Middle frontal gyrus (tissue), 1 donor: ENCODE measurements around the gene NFATC2.

Experiments
- DNase-seq: peaks from one replicate; pipeline ENCODE4 v3.0.0-alpha.2; 2015; ENCODE audit warnings: low spot score; ENCODE audit errors: extremely low spot score

NFATC2 gene

GRCh38 chr20:51432875-51433274 lies 109.6 kb downstream of the NFATC2 start:
- no peak for DNase-seq

DNA sequence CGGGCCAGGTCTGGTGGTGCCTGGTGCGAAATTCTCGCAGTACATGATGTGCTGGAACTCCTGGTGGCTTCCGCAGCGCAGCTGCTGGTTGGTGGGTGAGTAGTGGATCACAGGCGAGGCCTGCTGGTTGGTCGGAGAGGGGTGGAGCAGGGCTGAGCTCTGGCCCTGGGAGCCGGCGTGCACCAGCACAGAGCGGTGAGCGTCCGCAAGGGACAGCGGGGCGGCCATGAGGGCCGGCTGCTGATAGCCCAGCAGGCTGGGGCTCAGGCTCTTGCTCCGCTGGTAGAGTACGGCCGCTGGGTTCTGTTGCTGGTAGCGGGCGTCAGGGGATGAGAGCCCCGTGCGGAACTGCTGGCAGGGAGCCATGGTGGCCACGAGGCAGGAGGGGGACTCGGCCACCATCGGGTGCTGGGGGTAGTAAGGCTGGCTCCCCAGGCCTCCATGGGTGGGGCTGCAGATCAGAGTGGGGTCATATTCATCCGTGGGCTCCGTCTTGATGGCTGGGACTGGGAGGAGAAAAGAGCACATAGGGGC lies 110.2 kb downstream of the NFATC2 start:
- DNase-seq: no peak

DNA sequence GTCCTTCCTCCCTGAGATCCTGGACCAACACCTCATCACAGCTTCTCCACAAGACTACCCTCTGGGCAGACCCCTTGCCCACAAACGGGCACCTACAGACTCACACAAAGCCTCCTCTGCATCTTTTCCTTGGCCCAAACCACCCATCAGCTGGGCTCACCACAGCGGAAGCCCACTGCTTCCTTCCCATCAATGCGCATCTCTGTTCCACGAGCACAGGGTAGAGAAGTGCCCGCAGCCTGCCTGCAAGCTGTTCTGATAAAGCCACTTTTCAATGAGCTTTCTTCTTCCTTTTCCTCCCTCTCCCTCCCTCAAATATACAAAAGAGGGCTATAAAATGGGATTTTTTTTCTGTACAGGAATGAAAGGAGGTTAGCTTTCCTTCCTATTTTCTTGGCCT lies 111.2 kb downstream of the NFATC2 start:
- DNase-seq: no peak

- DNase-seq: no peak
These were observed 112.1 kb downstream of the NFATC2 start for GRCh38 chr20:51430198-51430950.

DNA sequence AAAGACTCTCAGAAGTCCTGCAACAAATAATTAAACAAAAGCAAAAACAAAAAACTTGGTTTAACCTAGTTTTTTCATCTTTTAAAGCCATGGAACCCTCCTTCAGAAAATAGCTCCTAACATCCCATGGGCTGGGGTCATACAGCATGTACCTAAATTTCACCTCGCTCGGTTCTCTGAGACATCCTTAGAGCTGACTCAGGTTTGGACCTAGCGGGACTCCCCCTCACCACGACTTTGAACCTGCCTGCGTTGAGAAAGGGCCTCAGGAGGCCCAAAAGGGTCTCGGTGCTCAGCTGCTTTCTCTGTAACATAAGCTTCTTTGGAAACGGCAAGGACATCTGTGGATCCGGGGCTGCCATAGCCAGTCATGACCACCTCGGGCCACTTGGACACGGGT lies 112.8 kb downstream of the NFATC2 start:
- no peak for DNase-seq

GRCh38 chr20:51429144-51429482 lies 113.4 kb downstream of the NFATC2 start:
- DNase-seq: no peak

DNA sequence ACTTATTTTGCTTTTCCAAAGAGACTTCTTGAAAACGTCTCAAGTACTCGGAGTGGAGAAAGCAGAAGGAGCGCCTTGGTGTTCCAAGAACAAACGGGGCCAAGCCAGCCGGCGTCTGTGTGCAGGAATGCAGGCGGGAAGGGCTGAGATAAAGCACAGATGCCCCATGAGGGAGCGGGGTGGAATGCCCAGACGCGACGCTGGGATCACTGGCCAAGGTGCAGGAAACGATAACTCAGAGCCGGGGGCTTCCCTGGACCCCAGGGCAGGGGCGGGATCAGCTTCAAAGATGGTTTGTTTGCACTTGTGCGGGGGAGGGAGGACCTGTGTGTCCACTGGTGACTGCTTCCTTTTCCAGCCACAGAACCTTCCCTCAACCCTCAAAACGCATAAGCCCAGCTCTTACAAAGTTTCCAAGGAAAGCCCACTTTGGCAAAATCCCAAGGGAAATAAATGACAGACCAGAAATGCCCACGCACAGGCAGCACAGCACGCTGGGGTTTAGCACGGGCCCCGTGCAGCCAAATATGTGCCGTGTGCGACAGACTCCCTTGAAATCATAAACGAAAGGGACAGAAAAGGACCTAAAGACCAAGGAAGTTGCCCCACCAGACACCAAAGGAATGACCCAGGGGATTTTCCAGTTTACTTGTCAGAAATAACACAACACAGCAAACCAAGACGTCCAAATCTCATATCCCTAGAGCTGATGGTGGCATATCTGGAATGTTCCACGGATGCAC lies 113.9 kb downstream of the NFATC2 start:
- no peak for DNase-seq

GRCh38 chr20:51427651-51428291 lies 114.7 kb downstream of the NFATC2 start:
- DNase-seq: no peak

DNA sequence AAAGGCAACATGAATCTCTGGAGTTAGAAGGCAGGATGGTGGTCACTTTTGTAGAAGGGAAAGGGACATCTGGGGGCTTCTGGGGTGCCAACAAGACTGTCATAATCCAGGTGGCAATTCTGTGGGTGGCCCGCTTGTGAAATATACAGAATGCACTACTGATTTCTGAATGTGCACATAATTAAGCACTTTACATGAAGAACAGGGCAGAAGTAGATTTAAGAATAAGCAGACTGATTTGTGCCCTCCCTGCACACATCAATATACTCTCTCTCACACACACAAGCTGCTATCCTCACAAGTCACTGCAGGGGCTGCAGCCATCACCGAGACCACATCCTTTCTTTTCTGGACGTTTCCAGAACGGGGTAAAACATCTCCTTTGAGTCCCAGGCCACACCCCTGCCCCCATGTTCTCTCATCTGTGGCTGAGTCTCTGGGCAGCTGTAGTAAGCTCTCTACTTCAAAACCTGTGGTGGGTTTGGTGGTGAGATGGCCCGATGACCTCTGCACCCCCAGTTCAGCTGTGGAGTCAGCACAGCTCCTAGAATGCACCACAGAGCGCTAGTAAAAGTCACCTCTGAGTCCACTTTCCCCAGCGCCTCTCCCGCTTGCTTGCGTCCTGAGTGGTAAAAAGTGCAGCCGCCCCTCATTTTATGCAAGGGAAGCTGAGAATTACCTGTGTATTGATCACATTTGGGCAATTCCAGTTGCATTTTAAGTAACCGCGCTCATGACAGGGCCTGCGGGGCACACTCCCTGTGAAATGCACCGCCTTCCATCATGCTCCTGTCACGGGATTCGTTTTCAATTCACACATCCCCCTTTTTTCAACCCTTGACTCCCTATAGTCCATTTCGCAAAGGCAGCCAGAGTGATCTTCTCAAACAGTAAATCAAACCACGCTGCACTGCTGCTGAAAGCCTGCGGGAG lies 115.5 kb downstream of the NFATC2 start:
- DNase-seq: no peak

DNA sequence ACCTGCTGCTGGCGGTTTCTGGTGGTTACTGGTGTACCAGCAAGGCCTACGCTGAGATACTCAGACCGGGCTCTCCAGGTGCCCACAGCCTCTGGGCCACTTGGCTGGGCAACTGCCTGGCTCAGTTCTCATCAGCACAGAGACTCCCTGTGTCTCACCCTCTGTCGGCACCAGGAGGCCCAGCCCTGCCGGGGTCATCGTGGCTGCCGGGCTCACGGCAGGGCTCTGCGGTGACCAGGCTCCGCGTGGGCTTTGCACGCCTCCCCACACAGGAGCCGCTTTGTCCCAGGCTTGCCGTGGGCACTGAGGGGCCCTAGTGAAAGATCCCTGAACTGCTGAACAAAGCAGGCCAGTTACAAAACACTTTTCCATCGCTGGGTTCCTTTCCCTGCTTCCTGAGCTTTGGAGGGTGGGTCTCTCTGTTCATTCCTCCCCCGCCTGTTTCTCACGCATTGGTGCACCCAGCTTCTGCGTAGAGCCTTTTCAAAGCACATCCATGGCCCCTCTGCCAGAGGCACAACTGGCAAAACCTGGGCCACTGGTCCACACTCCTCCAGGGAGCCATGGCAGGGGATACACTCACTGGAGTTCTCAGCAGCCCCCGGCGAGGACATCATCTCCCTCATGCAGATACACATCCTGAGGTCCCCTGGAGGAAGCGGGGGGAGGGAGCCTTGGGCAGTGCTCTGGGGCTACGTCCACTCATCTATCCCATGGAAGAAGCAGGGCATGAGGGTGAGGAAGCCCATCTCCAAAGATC lies 117.0 kb downstream of the NFATC2 start:
- no peak for DNase-seq

DNA sequence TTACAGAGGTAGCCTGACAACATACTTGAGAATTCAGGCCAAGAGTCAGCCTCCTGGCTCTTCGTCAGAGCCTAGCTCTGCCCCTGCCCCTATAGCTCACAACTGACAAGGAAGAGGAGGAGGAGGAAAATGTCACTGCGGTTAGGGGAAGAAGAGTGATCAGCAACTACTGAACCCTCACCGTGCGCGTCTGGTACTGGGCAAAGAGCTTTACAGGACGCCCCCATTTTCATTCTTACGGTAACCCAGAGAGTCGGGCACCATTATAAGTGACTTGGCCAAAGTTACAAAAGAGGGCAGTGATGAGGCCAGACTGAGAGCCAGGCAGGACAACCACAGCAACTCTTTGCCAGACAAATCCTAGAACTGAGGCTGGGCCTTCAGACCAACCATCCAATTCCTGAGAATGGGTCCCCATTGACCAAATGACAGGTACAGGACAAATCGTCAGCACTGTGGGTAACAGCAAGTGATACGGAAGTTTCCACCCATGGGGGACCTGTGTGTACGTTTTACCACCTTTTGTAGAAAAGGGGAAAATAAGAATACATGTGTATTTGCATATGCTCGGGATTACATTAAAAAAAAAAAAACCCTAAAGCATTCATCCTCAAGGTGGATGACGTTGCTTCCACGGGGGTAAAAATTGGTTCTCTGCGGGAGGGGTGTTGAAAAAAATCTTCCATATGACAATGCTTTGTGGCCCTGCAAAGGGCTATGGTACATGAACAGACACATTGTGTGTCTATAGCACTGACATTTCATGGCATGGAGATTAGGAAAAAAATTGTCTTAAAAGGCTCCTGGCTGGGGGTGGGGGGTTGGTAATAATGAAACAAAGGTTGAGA lies 118.0 kb downstream of the NFATC2 start:
- DNase-seq: no peak

DNA sequence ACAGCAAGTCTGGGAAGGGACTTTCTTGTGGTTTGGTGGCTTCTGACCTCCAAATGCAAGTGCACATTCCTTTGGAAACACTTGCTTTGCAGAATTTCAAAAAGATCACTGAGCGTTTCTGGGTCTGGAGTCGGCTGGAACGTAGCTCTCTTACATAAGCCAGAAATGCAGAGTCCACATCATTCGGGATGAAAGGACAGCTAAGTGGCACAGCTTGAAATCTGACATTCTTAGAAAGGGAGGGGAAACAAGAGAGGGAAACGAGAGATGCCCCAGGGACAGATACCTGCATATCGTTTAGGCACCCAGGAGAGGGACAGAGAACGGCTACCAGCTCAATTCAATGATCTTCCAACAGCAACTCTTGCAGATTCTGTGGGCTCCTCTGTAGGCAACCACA lies 118.7 kb downstream of the NFATC2 start:
- no peak for DNase-seq

DNA sequence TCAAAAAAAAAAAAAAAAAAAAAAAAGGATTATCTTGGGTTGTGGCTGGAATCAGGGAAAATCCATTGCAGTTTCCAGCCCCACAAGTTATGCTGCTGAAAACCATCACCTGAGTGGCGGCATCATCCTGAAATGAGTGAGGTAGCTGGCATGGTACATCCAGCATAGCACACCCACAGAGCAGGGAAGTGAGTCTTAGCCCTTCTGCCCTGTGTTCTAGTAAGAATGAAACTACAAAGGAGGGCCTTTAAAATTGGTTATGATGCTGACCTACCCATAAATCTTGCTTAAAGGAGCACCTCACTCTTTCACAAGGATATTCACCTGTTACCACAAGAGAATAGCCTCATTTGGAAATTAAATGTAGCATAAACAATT lies 119.2 kb downstream of the NFATC2 start:
- DNase-seq: no peak

GRCh38 chr20:51422514-51423289 lies 119.8 kb downstream of the NFATC2 start:
- no peak for DNase-seq

DNA sequence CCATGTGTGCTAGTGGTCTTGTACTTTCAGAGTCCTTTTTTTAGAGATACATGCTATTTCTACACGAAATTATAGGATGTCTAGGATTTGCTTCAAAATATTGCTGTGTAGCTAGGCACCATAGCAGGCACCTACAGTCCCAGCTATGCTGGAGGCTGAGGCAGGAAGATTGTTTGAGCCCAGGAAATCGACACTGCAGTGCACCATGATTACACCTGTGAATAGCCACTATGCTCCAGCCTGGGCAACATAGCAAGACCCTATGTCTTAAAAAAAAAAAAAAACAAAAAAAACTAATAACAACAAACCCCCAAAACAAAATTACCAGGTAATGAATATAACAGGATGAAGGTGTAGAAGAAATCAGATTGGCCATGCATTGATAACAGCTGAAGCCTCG lies 121.7 kb downstream of the NFATC2 start:
- DNase-seq: no peak

DNA sequence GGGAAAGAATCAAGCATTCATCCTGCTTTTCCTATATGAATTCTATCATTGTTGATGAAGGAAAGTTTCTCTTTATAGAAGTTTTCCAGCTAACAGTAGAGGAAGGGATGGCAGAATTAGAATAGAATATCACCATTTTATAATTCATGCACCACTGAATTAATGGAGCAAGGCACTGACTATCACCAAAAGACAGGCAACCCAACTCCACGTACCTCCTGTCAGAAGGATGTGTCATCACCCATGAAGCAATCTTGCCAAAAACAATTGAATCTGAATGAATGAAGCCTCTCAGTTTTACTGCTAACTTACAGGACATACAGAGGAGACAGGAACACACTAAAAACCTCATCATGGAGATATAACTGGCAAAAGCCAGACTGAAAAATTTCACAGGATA lies 122.4 kb downstream of the NFATC2 start:
- DNase-seq: no peak

GRCh38 chr20:51419646-51420045 lies 122.9 kb downstream of the NFATC2 start:
- no peak for DNase-seq

DNA sequence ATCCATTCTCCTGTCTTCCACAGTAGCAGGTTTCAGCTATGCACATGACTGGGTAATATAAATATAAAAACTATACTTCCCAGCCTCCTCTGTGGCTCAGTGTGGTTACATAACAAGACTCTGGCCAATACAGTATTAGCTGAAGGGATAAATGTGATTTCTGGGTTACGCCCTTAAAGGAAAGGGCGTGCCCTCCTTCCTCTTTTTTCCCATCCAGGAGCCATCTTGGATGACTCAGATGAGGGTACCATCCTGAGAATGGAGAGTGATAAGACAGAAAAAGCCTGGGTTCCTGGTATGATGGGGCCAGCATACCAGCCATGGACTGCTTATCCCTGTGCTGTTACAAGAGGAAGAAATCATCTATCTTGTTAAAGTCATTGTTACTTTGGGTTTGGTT lies 123.3 kb downstream of the NFATC2 start:
- DNase-seq: no peak

- DNase-seq: no peak
These were observed 124.4 kb downstream of the NFATC2 start for GRCh38 chr20:51418137-51418529.
